Endodermal cell (in vitro differentiated cells): Measurements from ENCODE around the gene AMIGO2. TPM values are rescaled to one million over a fixed set of nuclear protein-coding genes. Genes with fewer than 3 reads are reported as not detected.

Experiments used
- DNase-seq: peaks from one replicate; pipeline ENCODE4 v3.0.0-alpha.2; 2017
- H3K27ac ChIP-seq: 2 replicates; pipeline ENCODE4 v1.5.1; 2013; ENCODE audit warnings: mild to moderate bottlenecking, low read depth, low read length, moderate library complexity
- H3K27me3 ChIP-seq: 2 replicates; pipeline ENCODE4 v1.6.1; 2013; ENCODE audit warnings: mild to moderate bottlenecking, low read length, moderate library complexity; ENCODE audit not compliant: insufficient read depth, control insufficient read depth, poor library complexity, severe bottlenecking
- H3K36me3 ChIP-seq: 2 replicates; pipeline ENCODE4 v1.7.0; 2013; ENCODE audit warnings: mild to moderate bottlenecking, low read length, moderate library complexity; ENCODE audit not compliant: control insufficient read depth, insufficient read depth
- H3K4me1 ChIP-seq: one replicate; pipeline ENCODE4 v1.7.0; 2013; ENCODE audit warnings: low read length; ENCODE audit not compliant: control insufficient read depth, insufficient read depth
- H3K4me3 ChIP-seq: 2 replicates; pipeline ENCODE4 v1.5.1; 2013; ENCODE audit warnings: mild to moderate bottlenecking, low read length, moderate library complexity
- H3K9ac ChIP-seq: 2 replicates; pipeline ENCODE4 v1.6.1; 2013; ENCODE audit warnings: mild to moderate bottlenecking, low read length, moderate library complexity; ENCODE audit not compliant: poor library complexity, severe bottlenecking; ENCODE audit errors: extremely low read depth
- H3K9me3 ChIP-seq: 2 replicates; pipeline ENCODE4 v1.6.1; 2013; ENCODE audit warnings: mild to moderate bottlenecking, low read length, moderate library complexity; ENCODE audit not compliant: control insufficient read depth
- H3K27ac Mint-ChIP-seq: 2 replicates; pipeline ENCODE4 v1.8.0; 2020; ENCODE audit warnings: mixed read lengths
- H3K27me3 Mint-ChIP-seq: 2 replicates; pipeline ENCODE4 v1.8.0; 2021; ENCODE audit warnings: mild to moderate bottlenecking, mixed read lengths; ENCODE audit not compliant: insufficient read depth
- H3K36me3 Mint-ChIP-seq: 2 replicates; pipeline ENCODE4 v1.8.0; 2020; ENCODE audit warnings: low read depth, mixed read lengths
- H3K4me1 Mint-ChIP-seq: 2 replicates; pipeline ENCODE4 v1.8.0; 2020; ENCODE audit warnings: mixed read lengths
- H3K4me3 Mint-ChIP-seq: 2 replicates; pipeline ENCODE4 v1.8.0; 2020; ENCODE audit warnings: mild to moderate bottlenecking, moderate library complexity, mixed read lengths
- H3K9me3 Mint-ChIP-seq: 2 replicates; pipeline ENCODE4 v1.8.0; 2020; ENCODE audit warnings: mild to moderate bottlenecking, mixed read lengths
- CTCF ChIP-seq: fragments of 200-600 bp; sonication (generic); conservative IDR thresholded peaks from 2 replicates; pipeline ENCODE4 v1.5.0; 2021; ENCODE audit warnings: antibody characterized with exemption, mild to moderate bottlenecking
- WGBS, 2 experiments: methylation state at CpG; one replicate each; pipeline versions ENCODE4 v1.1.5 to v1.1.7; 2013; ENCODE audit warnings: missing lambda C conversion rate in 2 of 2, mixed read lengths in 1 of 2; ENCODE audit not compliant: insufficient coverage in 1 of 2, insufficient read length in 1 of 2; 5-methylcytosine and 5-hydroxymethylcytosine counted together
- total RNA-seq, 2 donors: library from RNA; stranded (reverse); fragmentation: NEBNext Ultra II Directional in 1 of 2; extraction: Animal tissue kit (Norgen Biotek cat#: 25700) in 1 of 2; gene quantifications; 2 replicates in 1 of 2; 3 replicates in 1 of 2; pipeline ENCODE4 v1.2.1, GENCODE V29; 2021

AMIGO2 gene
- total RNA-seq, 2 donors from 2014 or later = 6.4 to 7.8 TPM

DNA sequence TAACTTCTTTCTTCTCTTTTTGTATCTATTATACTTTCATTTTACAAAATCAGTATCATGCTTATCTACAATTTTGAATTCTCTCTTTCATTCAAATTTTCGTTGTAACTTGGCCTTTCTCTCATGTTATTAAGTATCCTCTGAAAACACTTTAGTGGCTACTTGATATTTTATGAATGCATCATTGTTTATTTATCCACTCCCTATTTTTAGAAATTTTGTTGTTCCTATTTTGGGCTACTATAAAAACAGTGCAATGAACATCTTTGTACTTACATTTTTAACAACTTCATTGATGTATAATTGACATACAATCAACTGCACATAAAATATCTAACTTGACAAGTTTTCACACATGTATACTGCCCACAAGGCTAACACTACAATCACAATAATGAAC, 44.0 kb upstream of the AMIGO2 start:
- whole genome bisulfite sequencing, 2 experiments = 85% methylated on average over 1 of the region's 1 CpG; no CpG with 5 or more reads in 1 of the 2 experiments

DNA sequence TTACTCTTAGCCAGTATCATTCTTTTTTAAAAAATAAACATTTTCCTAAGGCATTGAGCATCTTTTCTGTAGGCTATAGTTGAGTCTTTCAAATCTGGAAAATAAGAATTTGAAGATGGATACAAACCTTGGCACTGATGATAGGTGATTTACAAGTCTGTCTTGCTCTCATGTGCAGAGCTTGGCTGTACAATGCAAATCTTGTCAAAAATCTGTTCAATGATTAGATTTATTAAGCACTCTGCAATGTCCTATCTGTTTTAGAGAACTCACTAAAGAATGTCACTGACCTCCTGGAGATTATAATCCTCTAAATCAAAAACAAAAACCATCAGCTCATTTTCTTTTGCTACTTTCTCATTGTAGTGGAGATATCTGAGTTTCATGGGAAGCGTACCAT, 42.8 kb upstream of the AMIGO2 start:
- Histone ChIP-seq H3K36me3 (no peaks in the 10 kb centered on the region), H3K9ac (no peak overlapping the region), H3K4me1 (no peaks in the 10 kb centered on the region), H3K9me3 (no peaks in the 10 kb centered on the region), H3K27me3 (no peaks in the 10 kb centered on the region), H3K27ac (no peak overlapping the region), H3K4me3 (no peak overlapping the region)
- Mint-ChIP-seq H3K27ac (no peak overlapping the region), H3K4me1 (no peaks in the 10 kb centered on the region), H3K9me3 (peaks cover 3% of the 10 kb centered on the region), H3K4me3 (no peak overlapping the region), H3K36me3 (no peaks in the 10 kb centered on the region), H3K27me3 (no peaks in the 10 kb centered on the region)
- no peak for DNase-seq
- no peak for TF ChIP-seq CTCF
- WGBS, 2 experiments = 100% methylated on average over 1 of the region's 1 CpG

More for the DNA sequence above, 44.0 kb upstream of the AMIGO2 start:
- Histone ChIP-seq H3K27ac (no peak overlapping the region), H3K27me3 (no peaks in the 10 kb centered on the region), H3K9ac (no peak overlapping the region), H3K4me1 (no peaks in the 10 kb centered on the region), H3K36me3 (no peaks in the 10 kb centered on the region), H3K9me3 (no peaks in the 10 kb centered on the region), H3K4me3 (no peak overlapping the region)
- H3K9me3 Mint-ChIP-seq = no peaks in the 10 kb centered on the region
- no peaks in the 10 kb centered on the region for H3K27me3 Mint-ChIP-seq
- no peak overlapping the region for H3K27ac Mint-ChIP-seq
- H3K36me3 Mint-ChIP-seq = no peaks in the 10 kb centered on the region
- no peaks in the 10 kb centered on the region for H3K4me1 Mint-ChIP-seq
- no peak overlapping the region for H3K4me3 Mint-ChIP-seq
- no peak for TF ChIP-seq CTCF
- DNase-seq = no peak

DNA sequence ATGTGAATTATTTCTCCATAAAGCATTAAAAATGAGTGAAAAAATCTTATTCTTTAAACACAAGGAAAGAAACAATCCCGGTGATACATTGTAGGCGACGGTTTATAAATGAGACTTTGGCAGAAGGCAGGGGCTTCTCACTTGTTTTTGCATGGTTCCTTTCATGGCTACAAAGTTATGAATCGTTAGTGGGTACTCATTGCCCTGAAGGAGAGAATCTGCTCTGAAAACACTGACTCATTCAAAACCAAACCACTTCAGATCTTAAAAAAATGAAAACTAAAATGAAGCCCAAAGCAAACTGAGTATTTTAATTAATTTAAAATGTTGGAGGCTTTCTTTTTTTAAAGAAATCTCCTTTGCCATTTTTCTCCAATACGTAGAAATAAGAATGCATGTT, 41.4 kb upstream of the AMIGO2 start:
- DNase-seq = no peak
- TF ChIP-seq CTCF = no peak
- H3K9ac ChIP-seq = no peak overlapping the region
- H3K27me3 Mint-ChIP-seq = no peaks in the 10 kb centered on the region
- 99 to 100% methylated on average over 4 of the region's 5 CpGs for WGBS, 2 experiments
- no peaks in the 10 kb centered on the region for H3K4me1 Mint-ChIP-seq
- H3K36me3 ChIP-seq = no peaks in the 10 kb centered on the region
- no peaks in the 10 kb centered on the region for H3K36me3 Mint-ChIP-seq
- H3K9me3 ChIP-seq = no peaks in the 10 kb centered on the region
- no peaks in the 10 kb centered on the region for H3K4me1 ChIP-seq
- H3K27ac ChIP-seq = no peak overlapping the region
- H3K4me3 Mint-ChIP-seq = no peak overlapping the region
- H3K27ac Mint-ChIP-seq = no peak overlapping the region
- H3K9me3 Mint-ChIP-seq = peaks cover 4% of the 10 kb centered on the region
- H3K4me3 ChIP-seq = no peak overlapping the region
- H3K27me3 ChIP-seq = no peaks in the 10 kb centered on the region
